Measurements from ENCODE around the gene MYCBP2.

MYCBP2 gene

DNA sequence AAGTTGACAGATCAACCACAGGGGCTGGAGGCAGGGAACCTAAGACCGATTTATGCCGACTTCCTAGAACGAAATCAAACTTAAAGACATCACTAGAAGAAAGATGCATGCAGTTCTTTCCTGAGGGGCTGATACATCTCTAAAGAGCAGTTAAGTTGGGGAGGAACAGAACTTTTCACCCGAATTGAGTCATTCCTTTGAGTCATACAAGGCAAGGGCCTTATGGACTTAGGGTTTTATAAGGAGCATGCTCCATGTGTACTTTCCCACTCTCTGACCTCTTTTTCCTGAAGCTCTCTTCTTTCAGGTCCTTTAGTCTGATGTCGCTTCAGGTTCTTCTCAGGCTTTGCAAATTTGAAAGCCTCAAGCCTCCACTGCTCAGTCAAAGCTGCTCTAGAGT lies 292.0 kb downstream of the MYCBP2 start:
- ChIA-PET POLR2A (no interaction called here), CTCF (interaction anchor here (0.6 kb wide), 1 partner anchor 15 kb away, joined by 4 read pairs; no protein-coding TSS in a partner anchor)
- no peaks in the 10 kb centered on the region for H3K9me3 ChIP-seq (ENCODE audit: control insufficient read depth, insufficient read depth, low read depth, low read length)
- no peak overlapping the region for H3K27ac ChIP-seq (ENCODE audit: extremely low read depth, low read depth, low read length)
- TF ChIP-seq ZNF266 (tag by site-specific recombination; IDR thresholded peaks at IDR 0.05; ENCODE audit: low read depth) (no peak), ZNF624 (tag by site-specific recombination; IDR thresholded peaks at IDR 0.05) (no peak), ZNF223 (tag by site-specific recombination; IDR thresholded peaks at IDR 0.05) (no peak), ZNF514 (tag by site-specific recombination; IDR thresholded peaks at IDR 0.05) (no peak), ZNF707 (tag by site-specific recombination; IDR thresholded peaks at IDR 0.05) (no peak), ZNF777 (tag by site-specific recombination; IDR thresholded peaks at IDR 0.05; ENCODE audit: borderline replicate concordance) (no peak), ZXDB (tag by site-specific recombination; IDR thresholded peaks at IDR 0.05) (no peak), ZNF248 (tag by site-specific recombination; IDR thresholded peaks at IDR 0.05) (no peak), ZNF571 (tag by site-specific recombination; IDR thresholded peaks at IDR 0.05) (no peak), ZNF292 (tag by site-specific recombination; IDR thresholded peaks at IDR 0.05; ENCODE audit: borderline replicate concordance, low read depth) (no peak), ZNF140 (tag by site-specific recombination; IDR thresholded peaks at IDR 0.05) (no peak), ZNF394 (tag by site-specific recombination; IDR thresholded peaks at IDR 0.05; ENCODE audit: borderline replicate concordance) (no peak), ZFP37 (tag by site-specific recombination; IDR thresholded peaks at IDR 0.05) (no peak), ZNF19 (tag by site-specific recombination; IDR thresholded peaks at IDR 0.05; ENCODE audit: low read depth) (no peak), ZNF654 (tag by site-specific recombination; IDR thresholded peaks at IDR 0.05; ENCODE audit: low read depth) (no peak)
- TF ChIP-seq, protein P1, sequence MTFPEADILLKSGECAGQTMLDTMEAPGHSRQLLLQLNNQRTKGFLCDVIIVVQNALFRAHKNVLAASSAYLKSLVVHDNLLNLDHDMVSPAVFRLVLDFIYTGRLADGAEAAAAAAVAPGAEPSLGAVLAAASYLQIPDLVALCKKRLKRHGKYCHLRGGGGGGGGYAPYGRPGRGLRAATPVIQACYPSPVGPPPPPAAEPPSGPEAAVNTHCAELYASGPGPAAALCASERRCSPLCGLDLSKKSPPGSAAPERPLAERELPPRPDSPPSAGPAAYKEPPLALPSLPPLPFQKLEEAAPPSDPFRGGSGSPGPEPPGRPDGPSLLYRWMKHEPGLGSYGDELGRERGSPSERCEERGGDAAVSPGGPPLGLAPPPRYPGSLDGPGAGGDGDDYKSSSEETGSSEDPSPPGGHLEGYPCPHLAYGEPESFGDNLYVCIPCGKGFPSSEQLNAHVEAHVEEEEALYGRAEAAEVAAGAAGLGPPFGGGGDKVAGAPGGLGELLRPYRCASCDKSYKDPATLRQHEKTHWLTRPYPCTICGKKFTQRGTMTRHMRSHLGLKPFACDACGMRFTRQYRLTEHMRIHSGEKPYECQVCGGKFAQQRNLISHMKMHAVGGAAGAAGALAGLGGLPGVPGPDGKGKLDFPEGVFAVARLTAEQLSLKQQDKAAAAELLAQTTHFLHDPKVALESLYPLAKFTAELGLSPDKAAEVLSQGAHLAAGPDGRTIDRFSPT (tag by site-specific recombination; IDR thresholded peaks at IDR 0.05): no peak
- TF ChIP-seq, protein P2, sequence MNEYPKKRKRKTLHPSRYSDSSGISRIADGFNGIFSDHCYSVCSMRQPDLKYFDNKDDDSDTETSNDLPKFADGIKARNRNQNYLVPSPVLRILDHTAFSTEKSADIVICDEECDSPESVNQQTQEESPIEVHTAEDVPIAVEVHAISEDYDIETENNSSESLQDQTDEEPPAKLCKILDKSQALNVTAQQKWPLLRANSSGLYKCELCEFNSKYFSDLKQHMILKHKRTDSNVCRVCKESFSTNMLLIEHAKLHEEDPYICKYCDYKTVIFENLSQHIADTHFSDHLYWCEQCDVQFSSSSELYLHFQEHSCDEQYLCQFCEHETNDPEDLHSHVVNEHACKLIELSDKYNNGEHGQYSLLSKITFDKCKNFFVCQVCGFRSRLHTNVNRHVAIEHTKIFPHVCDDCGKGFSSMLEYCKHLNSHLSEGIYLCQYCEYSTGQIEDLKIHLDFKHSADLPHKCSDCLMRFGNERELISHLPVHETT (tag by site-specific recombination; IDR thresholded peaks at IDR 0.05): no peak
- TF ChIP-seq, protein P3, sequence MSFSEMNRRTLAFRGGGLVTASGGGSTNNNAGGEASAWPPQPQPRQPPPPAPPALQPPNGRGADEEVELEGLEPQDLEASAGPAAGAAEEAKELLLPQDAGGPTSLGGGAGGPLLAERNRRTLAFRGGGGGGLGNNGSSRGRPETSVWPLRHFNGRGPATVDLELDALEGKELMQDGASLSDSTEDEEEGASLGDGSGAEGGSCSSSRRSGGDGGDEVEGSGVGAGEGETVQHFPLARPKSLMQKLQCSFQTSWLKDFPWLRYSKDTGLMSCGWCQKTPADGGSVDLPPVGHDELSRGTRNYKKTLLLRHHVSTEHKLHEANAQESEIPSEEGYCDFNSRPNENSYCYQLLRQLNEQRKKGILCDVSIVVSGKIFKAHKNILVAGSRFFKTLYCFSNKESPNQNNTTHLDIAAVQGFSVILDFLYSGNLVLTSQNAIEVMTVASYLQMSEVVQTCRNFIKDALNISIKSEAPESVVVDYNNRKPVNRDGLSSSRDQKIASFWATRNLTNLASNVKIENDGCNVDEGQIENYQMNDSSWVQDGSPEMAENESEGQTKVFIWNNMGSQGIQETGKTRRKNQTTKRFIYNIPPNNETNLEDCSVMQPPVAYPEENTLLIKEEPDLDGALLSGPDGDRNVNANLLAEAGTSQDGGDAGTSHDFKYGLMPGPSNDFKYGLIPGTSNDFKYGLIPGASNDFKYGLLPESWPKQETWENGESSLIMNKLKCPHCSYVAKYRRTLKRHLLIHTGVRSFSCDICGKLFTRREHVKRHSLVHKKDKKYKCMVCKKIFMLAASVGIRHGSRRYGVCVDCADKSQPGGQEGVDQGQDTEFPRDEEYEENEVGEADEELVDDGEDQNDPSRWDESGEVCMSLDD (tag by site-specific recombination; IDR thresholded peaks at IDR 0.05): no peak
- no peak overlapping the region for H3K4me3 ChIP-seq (ENCODE audit: low read depth, low read length)
- H3K4me1 ChIP-seq (ENCODE audit: control insufficient read depth, insufficient read depth, low read length): no peaks in the 10 kb centered on the region
- H3K36me3 ChIP-seq (ENCODE audit: control insufficient read depth in 2 of 2, insufficient read depth in 1 of 2, low read length in 2 of 2): no peaks in the 10 kb centered on the region

DNA sequence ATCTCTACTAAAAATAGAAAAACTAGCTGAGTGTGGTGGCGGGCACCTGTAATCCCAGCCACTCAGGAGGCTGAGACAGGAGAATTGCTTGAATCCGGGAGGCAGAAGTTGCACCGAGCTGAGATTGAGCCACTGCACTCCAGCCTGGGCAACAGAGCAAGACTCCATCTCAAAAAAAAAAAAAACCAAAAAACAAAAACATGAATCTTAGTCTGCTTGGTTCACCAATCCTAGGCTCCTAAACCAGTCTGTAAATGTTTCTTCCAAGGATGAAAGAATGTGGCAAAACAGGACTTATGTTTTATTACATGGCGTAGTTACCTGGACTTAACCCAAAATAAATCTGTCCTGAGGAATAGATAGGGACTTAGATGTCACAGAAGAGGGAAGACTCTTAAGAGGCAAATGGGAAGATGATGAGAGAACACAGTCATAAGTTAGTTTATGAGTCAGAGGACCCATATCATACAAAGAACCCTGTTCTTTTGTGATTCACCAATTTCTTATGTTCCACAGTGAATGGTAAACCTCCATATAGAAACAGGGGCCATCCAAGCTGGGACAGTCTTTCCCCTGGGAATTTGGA lies 293.1 kb downstream of the MYCBP2 start:
- Histone ChIP-seq H3K4me1 (ENCODE audit: control insufficient read depth, insufficient read depth, low read length) (no peaks in the 10 kb centered on the region), H3K27ac (ENCODE audit: extremely low read depth, low read depth, low read length) (no peak overlapping the region), H3K9me3 (ENCODE audit: control insufficient read depth, insufficient read depth, low read depth, low read length) (no peaks in the 10 kb centered on the region), H3K4me3 (ENCODE audit: low read depth, low read length) (no peak overlapping the region), H3K36me3 (ENCODE audit: control insufficient read depth in 2 of 2, insufficient read depth in 1 of 2, low read length in 2 of 2) (no peaks in the 10 kb centered on the region)
- POLR2A ChIA-PET: no interaction called here
- CTCF ChIA-PET: no interaction called here
- TF ChIP-seq ZNF169 (tag by site-specific recombination; IDR thresholded peaks at IDR 0.05) (no peak), ZSCAN30 (tag by site-specific recombination; IDR thresholded peaks at IDR 0.05) (no peak), ZSCAN23 (tag by site-specific recombination; IDR thresholded peaks at IDR 0.05) (no peak), ZNF354C (tag by site-specific recombination; IDR thresholded peaks at IDR 0.05; ENCODE audit: borderline replicate concordance, low read depth) (no peak), ZNF121 (tag by site-specific recombination; IDR thresholded peaks at IDR 0.05) (no peak)

Data from HEK293 (cell line).